ENCODE results near the gene SKAP1. TPM values are rescaled to one million over a fixed set of nuclear protein-coding genes. Genes with fewer than 3 reads are reported as not detected.
"Not testable (repeated sequence)": the region's sequence is repeated elsewhere in the genome, so short reads cannot be mapped to it uniquely, and the experiment has no call there.

SKAP1 gene
- total RNA-seq, 1 donor from 2014 or later, result 0.69 TPM

- Mint-ChIP-seq H3K4me1 (ENCODE audit: low read depth) (no peaks in the 10 kb centered on the region), H3K27me3 (no peaks in the 10 kb centered on the region), H3K9me3 (ENCODE audit: low read depth) (no peaks in the 10 kb centered on the region), H3K36me3 (ENCODE audit: insufficient read depth) (no peaks in the 10 kb centered on the region), H3K4me3 (ENCODE audit: low read depth) (no peak overlapping the region), H3K27ac (no peak overlapping the region)
- TF ChIP-seq CTCF (IDR thresholded peaks at IDR 0.05; ENCODE audit: unreplicated experiment), result no peak
- no peak for DNase-seq (ENCODE audit: low spot score, unreplicated experiment)
Measured at GRCh38 chr17:48373883-48374282, 56.1 kb downstream of the SKAP1 start.

- H3K4me1 Mint-ChIP-seq (ENCODE audit: low read depth), result no peaks in the 10 kb centered on the region
- H3K4me3 Mint-ChIP-seq (ENCODE audit: low read depth), result no peak overlapping the region
- no peaks in the 10 kb centered on the region for H3K36me3 Mint-ChIP-seq (ENCODE audit: insufficient read depth)
- H3K9me3 Mint-ChIP-seq (ENCODE audit: low read depth), result no peaks in the 10 kb centered on the region
- DNase-seq (ENCODE audit: low spot score, unreplicated experiment), result no peak
- peaks cover 1% of the 10 kb centered on the region for H3K27me3 Mint-ChIP-seq
- H3K27ac Mint-ChIP-seq, result no peak overlapping the region
- no peak for TF ChIP-seq CTCF (IDR thresholded peaks at IDR 0.05; ENCODE audit: unreplicated experiment)
Measured at GRCh38 chr17:48373130-48373830, 56.7 kb downstream of the SKAP1 start.

GRCh38 chr17:48368967-48369366 lies 61.0 kb downstream of the SKAP1 start:
- H3K36me3 Mint-ChIP-seq (ENCODE audit: insufficient read depth); H3K27ac Mint-ChIP-seq; H3K4me3 Mint-ChIP-seq (ENCODE audit: low read depth); H3K9me3 Mint-ChIP-seq (ENCODE audit: low read depth); H3K4me1 Mint-ChIP-seq (ENCODE audit: low read depth); DNase-seq (ENCODE audit: low spot score, unreplicated experiment): not testable (repeated sequence)
- H3K27me3 Mint-ChIP-seq, result peaks cover 23% of the 10 kb centered on the region

- Mint-ChIP-seq H3K4me3 (ENCODE audit: low read depth) (no peak overlapping the region), H3K9me3 (ENCODE audit: low read depth) (no peaks in the 10 kb centered on the region), H3K36me3 (ENCODE audit: insufficient read depth) (no peaks in the 10 kb centered on the region), H3K27ac (no peak overlapping the region), H3K4me1 (ENCODE audit: low read depth) (no peaks in the 10 kb centered on the region), H3K27me3 (peaks cover 24% of the 10 kb centered on the region)
- TF ChIP-seq CTCF (IDR thresholded peaks at IDR 0.05; ENCODE audit: unreplicated experiment), result no peak
- DNase-seq (ENCODE audit: low spot score, unreplicated experiment), result no peak
Measured at GRCh38 chr17:48368352-48368908, 61.6 kb downstream of the SKAP1 start.

GRCh38 chr17:48363161-48363560 lies 66.9 kb downstream of the SKAP1 start:
- DNase-seq (ENCODE audit: low spot score, unreplicated experiment), result no peak
- H3K4me1 Mint-ChIP-seq (ENCODE audit: low read depth), result no peaks in the 10 kb centered on the region
- peaks cover 45% of the 10 kb centered on the region for H3K27me3 Mint-ChIP-seq
- no peaks in the 10 kb centered on the region for H3K9me3 Mint-ChIP-seq (ENCODE audit: low read depth)
- TF ChIP-seq CTCF (IDR thresholded peaks at IDR 0.05; ENCODE audit: unreplicated experiment), result no peak
- H3K27ac Mint-ChIP-seq, result no peak overlapping the region
- no peaks in the 10 kb centered on the region for H3K36me3 Mint-ChIP-seq (ENCODE audit: insufficient read depth)
- H3K4me3 Mint-ChIP-seq (ENCODE audit: low read depth), result no peak overlapping the region

- not testable (repeated sequence) for H3K4me3 Mint-ChIP-seq (ENCODE audit: low read depth); DNase-seq (ENCODE audit: low spot score, unreplicated experiment); H3K4me1 Mint-ChIP-seq (ENCODE audit: low read depth); H3K27ac Mint-ChIP-seq; H3K36me3 Mint-ChIP-seq (ENCODE audit: insufficient read depth); H3K9me3 Mint-ChIP-seq (ENCODE audit: low read depth)
- peaks cover 32% of the 10 kb centered on the region for H3K27me3 Mint-ChIP-seq
Measured at GRCh38 chr17:48360861-48361633, 69.0 kb downstream of the SKAP1 start.

All from progenitor cell of endocrine pancreas (in vitro differentiated cells).